NCI-H2196 treated with DMSO at 0.1 percent for 48 hours (cell line): ENCODE results near the gene METTL16.
"Not testable (repeated sequence)": the region's sequence is repeated elsewhere in the genome, so short reads cannot be mapped to it uniquely, and the experiment has no call there.

Source experiments
- DNase-seq: peaks from one replicate; lab custom pipeline; 2025; ENCODE audit not compliant: unreplicated experiment; lab: John Stamatoyannopoulos, UW

Gene METTL16

GRCh38 chr17:2502871-2503580 lies 8.7 kb downstream of the METTL16 start:
- DNase-seq: no peak

- no peak for DNase-seq
Observed at GRCh38 chr17:2500446-2500845, 11.2 kb downstream of the METTL16 start.

GRCh38 chr17:2489286-2489685 lies 22.4 kb downstream of the METTL16 start:
- DNase-seq: not testable (repeated sequence)

GRCh38 chr17:2487306-2487705 lies 24.4 kb downstream of the METTL16 start:
- DNase-seq: no peak

GRCh38 chr17:2486709-2487108 lies 25.0 kb downstream of the METTL16 start:
- DNase-seq: not testable (repeated sequence)

- no peak for DNase-seq
Observed at GRCh38 chr17:2485970-2486369, 25.7 kb downstream of the METTL16 start.

- no peak for DNase-seq
Observed at GRCh38 chr17:2485543-2485942, 26.1 kb downstream of the METTL16 start.

- DNase-seq: no peak
Observed at GRCh38 chr17:2484876-2485275, 26.8 kb downstream of the METTL16 start.

GRCh38 chr17:2483084-2483483 lies 28.6 kb downstream of the METTL16 start:
- DNase-seq: no peak

GRCh38 chr17:2482218-2482617 lies 29.5 kb downstream of the METTL16 start:
- no peak for DNase-seq

- DNase-seq: no peak
Observed at GRCh38 chr17:2481760-2482159, 29.9 kb downstream of the METTL16 start.

GRCh38 chr17:2478458-2478857 lies 33.2 kb downstream of the METTL16 start:
- no peak for DNase-seq

- no peak for DNase-seq
Observed at GRCh38 chr17:2475056-2475455, 36.6 kb downstream of the METTL16 start.

GRCh38 chr17:2474371-2474770 lies 37.3 kb downstream of the METTL16 start:
- no peak for DNase-seq

GRCh38 chr17:2468270-2468669 lies 43.4 kb downstream of the METTL16 start:
- DNase-seq: no peak

- DNase-seq: no peak
Observed at GRCh38 chr17:2466931-2467330, 44.8 kb downstream of the METTL16 start.

- DNase-seq: no peak
Observed at GRCh38 chr17:2462481-2462880, 49.2 kb downstream of the METTL16 start.

GRCh38 chr17:2459917-2460271 lies 51.8 kb downstream of the METTL16 start:
- DNase-seq: no peak

GRCh38 chr17:2457913-2458312 lies 53.8 kb downstream of the METTL16 start:
- no peak for DNase-seq

- no peak for DNase-seq
Observed at GRCh38 chr17:2456475-2456874, 55.2 kb downstream of the METTL16 start.

GRCh38 chr17:2455956-2456355 lies 55.7 kb downstream of the METTL16 start:
- DNase-seq: no peak

- DNase-seq: no peak
Observed at GRCh38 chr17:2453866-2454265, 57.8 kb downstream of the METTL16 start.

- DNase-seq: no peak
Observed at GRCh38 chr17:2453325-2453724, 58.4 kb downstream of the METTL16 start.
